ENCODE data around the gene TMEM30B.

DNA sequence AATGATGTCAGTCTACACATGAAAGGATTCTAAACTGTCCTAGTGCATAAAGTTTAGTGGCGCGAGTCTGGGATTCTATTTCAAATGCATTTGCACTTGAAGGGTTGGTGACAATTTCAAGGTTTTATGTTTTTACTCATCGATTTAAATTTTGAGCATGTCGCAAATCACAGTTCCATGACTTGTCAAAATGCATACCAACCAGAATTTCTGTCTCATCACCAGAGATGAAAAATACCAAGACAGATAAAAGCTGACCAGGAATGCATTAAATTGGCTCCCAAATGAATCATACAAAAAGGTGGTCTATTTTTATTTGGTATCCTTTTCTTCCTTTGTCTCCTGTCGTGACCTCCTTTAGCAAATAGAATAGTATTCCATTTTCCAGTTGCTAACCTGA is 25.2 kb downstream of the TMEM30B start:
- TF ChIP-seq MYC (IDR thresholded peaks at IDR 0.05; ENCODE audit: insufficient read depth, insufficient read length, insufficient replicate concordance, low read length, severe bottlenecking), result no peak
- TF ChIP-seq, protein P1, sequence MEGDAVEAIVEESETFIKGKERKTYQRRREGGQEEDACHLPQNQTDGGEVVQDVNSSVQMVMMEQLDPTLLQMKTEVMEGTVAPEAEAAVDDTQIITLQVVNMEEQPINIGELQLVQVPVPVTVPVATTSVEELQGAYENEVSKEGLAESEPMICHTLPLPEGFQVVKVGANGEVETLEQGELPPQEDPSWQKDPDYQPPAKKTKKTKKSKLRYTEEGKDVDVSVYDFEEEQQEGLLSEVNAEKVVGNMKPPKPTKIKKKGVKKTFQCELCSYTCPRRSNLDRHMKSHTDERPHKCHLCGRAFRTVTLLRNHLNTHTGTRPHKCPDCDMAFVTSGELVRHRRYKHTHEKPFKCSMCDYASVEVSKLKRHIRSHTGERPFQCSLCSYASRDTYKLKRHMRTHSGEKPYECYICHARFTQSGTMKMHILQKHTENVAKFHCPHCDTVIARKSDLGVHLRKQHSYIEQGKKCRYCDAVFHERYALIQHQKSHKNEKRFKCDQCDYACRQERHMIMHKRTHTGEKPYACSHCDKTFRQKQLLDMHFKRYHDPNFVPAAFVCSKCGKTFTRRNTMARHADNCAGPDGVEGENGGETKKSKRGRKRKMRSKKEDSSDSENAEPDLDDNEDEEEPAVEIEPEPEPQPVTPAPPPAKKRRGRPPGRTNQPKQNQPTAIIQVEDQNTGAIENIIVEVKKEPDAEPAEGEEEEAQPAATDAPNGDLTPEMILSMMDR (IDR thresholded peaks at IDR 0.05 in 2 of 3, conservative IDR thresholded peaks at IDR 0.05 in 1 of 3; ENCODE audit: control insufficient read depth in 2 of 3, extremely low read depth in 1 of 3, insufficient read depth in 1 of 3, low read depth in 3 of 3, low read length in 3 of 3), result no peak
